NCI-H2029 (cell line): Measurements from ENCODE around the gene LTBP3.
A peak's percentile ranks its signal among the peaks of the same experiment; 100 is the strongest.
"Not testable (repeated sequence)": the region's sequence is repeated elsewhere in the genome, so short reads cannot be mapped to it uniquely, and the experiment has no call there.

Source experiments
- DNase-seq: peaks from one replicate; lab custom pipeline; 2025; lab: John Stamatoyannopoulos, UW

Gene LTBP3

DNA sequence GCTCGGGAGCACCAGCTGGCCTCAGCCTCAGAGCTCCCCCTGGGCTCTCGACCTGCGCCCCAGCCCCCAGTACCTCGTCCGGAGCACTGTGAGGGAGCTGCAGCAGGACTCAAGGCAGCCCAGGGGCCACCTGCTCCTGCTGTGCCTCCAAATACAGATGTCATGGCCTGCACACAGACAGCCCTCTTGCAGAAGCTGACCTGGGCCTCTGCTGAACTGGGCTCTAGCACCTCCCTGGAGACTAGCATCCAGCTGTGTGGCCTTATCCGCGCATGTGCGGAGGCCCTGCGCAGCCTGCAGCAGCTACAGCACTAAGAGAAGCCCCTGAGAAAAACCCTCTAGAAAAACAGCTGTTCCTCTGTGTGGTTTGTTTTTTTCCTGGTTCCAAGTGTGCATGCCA, 13.3 kb upstream of the LTBP3 start:
- no peak for DNase-seq

DNA sequence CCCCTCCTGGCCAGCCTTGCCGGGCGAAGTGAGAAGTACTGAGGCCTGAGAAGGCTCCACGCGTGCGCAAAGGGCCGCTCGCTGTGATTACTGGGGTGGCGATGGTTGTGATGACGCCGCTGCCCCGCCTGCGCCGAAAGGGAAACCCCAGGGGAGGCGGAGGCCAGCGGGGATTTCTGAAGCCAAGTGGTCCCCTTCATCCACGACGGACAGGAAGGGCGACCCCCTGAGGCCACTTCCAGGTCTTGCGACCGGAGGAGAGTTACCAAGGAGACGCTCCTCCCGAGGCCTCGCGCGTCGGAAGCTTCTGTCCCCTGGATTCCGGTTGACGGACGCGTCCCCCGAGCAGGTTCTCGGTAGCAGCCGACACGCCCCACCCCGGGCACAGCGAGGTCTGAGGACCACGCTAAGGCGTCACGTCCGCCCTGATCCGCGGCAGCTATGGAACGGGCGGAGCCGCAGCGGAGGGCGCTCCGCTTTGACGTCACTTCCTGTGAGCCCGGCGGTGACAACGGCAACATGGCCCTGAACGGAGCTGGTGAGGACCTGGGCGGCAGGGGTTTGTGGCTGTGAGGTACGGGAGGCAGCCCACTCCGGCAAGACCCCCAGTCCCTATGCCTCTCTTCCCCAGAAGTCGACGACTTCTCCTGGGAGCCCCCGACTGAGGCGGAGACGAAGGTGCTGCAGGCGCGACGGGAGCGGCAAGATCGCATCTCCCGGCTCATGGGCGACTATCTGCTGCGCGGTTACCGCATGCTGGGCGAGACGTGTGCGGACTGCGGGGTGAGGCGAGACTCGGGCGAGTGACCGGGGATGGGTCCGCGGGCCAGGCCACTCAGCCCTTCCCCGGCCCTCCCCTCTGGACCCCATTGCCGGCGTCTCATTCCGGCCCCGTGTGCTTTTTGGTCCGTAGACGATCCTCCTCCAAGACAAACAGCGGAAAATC, 12.1 kb upstream of the LTBP3 start, which contains the start of gene ZNRD2:
ZNRD2 (plus strand) TSS at position 505 of the 946 bp plus-strand sequence; CDS start at position 520, 15 bp downstream.
- peak; percentile 97 for DNase-seq

- DNase-seq: no peak
Observed at GRCh38 chr11:65569164-65569972, 11.2 kb upstream of the LTBP3 start.

DNA sequence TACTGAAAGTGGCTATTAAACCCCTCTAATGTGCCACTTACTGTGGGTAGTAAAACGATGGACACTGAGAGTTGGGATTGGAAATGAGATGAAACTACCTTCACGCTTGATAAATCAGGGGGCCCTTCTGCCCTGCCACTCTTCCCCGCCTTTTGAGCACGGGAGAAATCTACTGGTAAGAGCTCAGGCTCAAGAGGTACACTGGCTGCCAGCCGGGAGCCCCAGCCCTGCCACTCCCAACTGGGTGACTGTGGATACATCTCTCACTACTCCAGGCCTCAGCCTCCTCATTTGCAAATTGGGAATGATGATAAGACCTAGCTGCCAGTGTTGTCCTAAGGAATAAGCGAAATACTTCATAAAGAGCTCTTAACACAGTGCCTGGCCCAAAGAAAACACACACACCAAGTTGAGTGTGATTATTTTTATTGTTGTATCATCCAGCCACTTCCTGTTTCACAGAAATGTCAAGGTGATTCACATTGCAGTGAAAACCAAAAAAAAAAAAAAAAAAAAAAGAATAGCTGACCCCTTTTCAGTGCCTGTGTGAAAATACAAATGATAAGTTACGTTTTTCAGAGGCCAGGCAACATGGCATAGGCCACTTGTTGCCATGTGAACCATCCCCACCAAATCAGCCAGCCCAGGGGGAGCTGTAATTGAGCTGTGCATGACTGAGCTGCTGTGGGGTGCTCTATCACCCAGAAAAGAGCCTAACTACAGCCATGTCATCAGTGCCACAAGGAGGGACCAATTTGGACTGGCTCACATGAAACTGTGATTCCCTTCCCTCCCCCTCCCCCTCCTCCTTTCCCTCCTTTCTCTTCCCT, 7.7 kb upstream of the LTBP3 start:
- DNase-seq: no peak

- not testable (repeated sequence) for DNase-seq
Observed at GRCh38 chr11:65564879-65565559, 6.9 kb upstream of the LTBP3 start.

GRCh38 chr11:65563601-65564000, 5.4 kb upstream of the LTBP3 start:
- no peak for DNase-seq

DNA sequence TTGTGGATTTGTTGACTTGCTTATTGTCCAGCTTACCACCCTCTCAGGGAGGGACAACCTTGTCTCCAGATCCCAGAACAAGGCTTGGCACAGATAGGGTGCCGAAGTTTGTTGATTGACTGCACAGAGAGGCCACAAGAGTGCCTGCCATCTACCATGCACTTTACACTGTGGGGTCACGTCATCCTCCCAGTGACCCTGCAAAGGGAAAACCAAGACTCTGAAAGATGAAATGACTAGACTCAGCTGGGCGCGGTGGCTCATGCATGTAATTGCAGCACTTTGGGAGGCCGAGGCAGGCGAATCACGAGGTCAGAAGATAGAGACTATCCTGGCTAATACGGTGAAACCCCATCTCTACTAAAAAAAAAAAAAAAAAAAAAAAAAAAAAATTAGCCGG, 4.6 kb upstream of the LTBP3 start:
- DNase-seq: no peak

DNA sequence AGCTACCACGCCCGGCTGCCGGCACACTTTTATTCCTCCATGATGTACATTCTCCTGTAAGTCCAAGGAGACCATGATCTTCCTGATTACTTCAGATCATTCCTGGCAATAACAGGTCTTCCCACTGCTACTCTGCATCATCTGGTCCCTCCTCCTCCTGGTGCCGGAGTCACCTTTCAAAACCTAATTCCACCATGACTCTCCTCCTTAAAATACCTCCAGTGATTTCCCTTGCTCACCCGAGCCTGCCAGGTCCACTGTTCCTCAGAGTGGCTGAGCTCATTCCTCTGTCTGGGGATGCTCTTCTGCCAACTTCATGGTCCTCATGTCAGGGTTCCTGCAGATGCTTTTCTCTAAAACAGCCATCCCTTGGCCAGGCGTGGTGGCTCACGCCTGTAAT, 3.9 kb upstream of the LTBP3 start:
- DNase-seq: no peak

DNA sequence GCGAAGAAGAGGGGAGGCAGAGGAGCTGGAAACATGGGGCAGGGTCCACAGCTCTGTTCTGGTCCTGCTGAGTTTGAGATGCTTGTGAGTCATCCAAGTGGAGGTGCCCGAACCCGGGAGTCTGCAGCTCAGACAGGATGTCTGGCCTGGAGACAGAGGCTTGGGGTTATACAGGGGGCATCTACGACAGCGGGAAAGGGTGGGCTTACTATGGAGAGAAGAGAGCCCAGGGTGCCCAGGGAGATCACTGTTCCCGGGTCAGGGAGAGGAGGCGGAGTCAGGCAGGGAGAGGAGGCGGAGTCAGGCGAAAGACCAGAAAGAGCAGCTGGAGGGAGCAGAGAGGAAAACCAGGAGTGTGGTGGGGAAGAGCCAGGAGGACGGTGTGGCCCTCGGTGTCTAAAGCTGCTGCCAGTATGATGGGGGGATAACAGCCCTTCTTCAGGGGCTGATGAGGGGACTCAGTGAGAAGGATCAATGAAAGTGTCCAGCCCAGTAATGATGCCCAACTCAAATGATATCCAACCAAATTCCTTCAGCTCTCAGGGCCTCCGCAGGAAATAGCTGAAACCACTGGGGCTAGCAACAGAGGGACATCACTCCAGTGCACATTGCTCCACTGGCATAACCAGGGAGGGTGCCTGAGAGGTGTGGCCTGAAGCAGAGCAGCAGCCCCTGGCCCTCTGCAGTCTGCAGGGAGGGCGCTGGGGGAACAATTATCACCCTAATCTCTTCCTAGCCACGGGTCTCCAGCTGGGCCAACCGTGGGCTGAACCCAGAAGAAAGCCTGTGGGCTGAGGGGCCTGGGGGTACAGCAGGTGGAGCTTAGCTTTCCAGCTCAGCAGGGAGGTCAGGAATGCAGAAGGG, 2.6 kb upstream of the LTBP3 start:
- DNase-seq: peak; percentile 48

GRCh38 chr11:65559951-65560537, 1.9 kb upstream of the LTBP3 start:
- peak; percentile 89 for DNase-seq

GRCh38 chr11:65559535-65559934, 1.4 kb upstream of the LTBP3 start:
- DNase-seq: no peak

DNA sequence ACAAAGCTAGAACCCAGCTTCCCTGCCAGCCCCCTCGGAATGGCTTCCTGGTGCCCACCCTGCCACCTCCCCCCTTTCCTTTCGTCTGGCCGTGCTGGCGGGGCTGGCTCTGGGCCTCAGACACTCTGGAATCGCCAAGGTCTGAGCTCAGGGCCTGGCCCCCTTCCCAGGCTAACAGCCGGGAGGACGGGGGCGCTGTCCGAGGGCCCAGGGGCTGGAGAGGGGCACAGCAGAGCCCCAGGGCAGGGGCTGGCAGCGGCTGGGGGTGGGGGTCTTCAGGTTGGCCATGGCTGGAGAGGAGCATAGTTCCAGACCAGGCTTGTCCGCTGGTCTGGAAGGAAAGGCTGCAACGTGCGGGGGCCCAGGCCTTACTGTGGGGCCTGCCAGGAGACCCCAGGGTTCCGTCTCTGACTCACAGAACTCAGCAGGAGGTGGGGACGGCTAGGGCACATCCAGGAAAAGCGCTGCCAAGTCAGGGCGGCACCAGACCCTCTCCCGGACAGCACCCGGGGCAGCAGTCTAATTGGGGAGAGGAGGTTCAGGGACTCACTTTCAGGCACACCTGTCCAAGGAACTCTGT, 861 bp upstream of the LTBP3 start:
- DNase-seq: no peak

GRCh38 chr11:65557280-65558001, 718 bp downstream of the LTBP3 start:
- DNase-seq: no peak

DNA sequence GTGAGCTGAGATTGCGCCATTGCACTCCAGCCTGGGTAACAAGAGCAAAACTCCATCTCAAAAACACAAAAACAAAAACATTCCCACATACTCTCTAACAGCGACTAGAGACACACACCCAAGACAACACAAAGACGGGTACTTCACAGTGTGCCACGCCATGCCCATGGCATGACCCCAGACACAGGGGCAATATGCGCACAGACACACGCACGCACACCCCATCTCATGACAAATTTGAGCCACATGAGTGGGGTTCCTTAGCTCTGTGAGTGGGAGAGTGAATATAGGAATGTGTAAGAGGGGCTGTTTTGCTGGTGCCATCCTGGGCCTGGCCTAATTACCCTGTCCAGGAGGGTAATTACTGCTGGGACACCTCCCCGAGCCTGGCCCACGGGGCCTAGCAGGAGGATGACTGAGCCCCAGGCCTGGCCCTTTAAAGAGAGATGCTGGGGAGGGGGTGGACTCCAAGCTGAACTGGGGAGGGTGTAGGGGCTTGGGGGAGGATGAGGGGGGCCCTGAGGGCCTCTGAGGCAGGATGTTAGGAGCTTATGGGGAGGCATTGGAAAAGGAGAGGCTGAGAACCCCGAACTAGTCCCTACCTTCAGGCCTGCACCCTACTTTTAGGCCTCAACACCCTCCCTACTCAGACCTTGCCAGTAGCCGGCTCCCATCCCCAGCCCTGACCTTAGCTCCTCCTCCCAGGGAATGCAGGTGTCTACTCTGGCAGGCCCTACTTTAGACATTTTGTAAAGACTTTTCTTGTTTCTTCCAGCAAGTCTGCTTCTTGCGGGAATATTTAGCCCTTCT, 1.5 kb downstream of the LTBP3 start:
- no peak for DNase-seq

- no peak for DNase-seq
Observed at GRCh38 chr11:65555693-65556231, 2.4 kb downstream of the LTBP3 start.

DNA sequence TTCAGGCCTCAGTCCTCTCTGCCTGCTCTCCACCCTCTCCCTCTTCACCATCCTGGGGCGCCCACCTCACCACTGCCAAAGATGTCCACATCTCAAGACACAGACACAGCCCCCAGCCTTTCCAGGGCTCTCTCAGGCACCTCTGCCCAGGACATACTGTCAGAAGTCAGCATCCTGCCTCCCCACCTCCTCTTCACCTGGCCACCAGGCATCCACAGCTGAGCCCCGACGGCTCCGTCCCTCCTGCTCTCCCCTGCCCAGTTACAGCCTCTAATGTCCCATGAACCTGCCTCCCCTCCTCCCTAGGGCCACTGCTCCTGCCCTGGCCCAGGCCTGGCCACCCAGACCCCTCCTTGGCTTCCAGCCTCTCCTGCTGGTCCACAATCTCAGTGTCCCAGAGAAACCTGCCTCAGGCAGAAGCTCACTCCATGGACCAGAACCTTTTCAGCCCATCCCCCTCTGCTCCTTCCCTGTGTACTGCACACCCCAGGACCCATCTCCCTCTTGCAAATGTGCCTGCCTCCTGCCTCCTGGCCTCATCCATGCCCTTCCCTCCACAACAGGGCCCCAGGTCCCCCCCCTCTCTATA, 3.2 kb downstream of the LTBP3 start:
- no peak for DNase-seq

DNA sequence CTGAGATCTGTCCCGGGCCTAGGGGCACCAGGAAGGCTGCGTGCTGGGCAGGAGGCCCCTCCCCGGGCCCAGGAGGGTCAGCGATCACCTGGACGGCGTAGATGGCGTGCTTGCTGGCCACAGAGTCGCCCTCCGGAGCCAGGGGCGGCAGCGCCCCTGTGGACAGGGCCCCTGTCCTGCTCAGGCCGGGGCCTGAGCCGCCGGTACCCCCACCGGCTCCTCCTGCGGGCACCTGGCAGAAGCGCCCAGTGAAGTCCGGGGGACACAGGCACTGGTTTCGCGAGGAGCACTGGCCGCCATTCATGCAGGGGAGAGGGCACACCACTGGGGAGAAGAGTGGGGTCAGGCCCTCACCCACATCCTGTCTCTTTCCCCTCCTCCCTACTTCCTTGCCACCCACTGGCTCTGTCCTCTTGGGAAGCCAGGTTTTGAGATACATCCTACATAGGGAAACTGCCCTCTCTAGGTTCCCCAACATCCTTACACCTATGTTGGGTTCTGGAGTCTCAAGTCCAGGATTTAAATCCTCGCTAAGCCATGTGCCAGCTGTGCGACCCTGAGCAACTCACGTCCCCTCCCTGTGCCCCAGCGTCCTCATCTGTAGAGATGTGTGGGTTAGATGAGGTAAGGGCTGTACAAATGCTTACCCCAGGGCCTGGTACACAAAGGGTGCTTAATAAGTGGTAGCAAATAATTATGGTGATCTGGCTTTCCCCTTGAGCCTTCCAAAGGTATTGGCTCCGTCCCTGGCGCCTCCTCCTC, 3.9 kb downstream of the LTBP3 start:
- DNase-seq: no peak
